Gastroesophageal sphincter (tissue), 4 donors: ENCODE measurements around the gene IL3RA. TPM values are rescaled to one million over a fixed set of nuclear protein-coding genes. Genes with fewer than 3 reads are reported as not detected.

ENCODE experiments used
- ATAC-seq: fragments of 150-250 bp; one replicate; pipeline ENCODE4 v1.9.1; 2016; ENCODE audit warnings: mild to moderate bottlenecking, moderate library complexity
- H3K27ac ChIP-seq, 4 donors: fragments of 200-600 bp; sonication (generic) in 3 of 4; 1 replicate in 3 of 4; 2 replicates in 1 of 4; pipeline ENCODE4 v1.5.1; 2016 to 2019
- H3K27me3 ChIP-seq: fragments of 200-600 bp; sonication (generic); one replicate; pipeline ENCODE4 v1.5.1; 2019
- H3K36me3 ChIP-seq, 2 donors: fragments of 200-600 bp; sonication (generic); one replicate each; pipeline ENCODE4 v1.5.1; 2019; ENCODE audit warnings: control low read depth in 1 of 2
- H3K4me1 ChIP-seq, 3 donors: fragments of 200-600 bp; sonication (generic); 1 replicate in 2 of 3; 2 replicates in 1 of 3; pipeline ENCODE4 v1.5.1; 2016 to 2019; ENCODE audit warnings: control low read depth in 2 of 3
- H3K4me3 ChIP-seq, 2 donors: fragments of 200-600 bp; sonication (generic); one replicate each; pipeline ENCODE4 v1.5.1; 2019; ENCODE audit warnings: mild to moderate bottlenecking in 1 of 2, moderate library complexity in 1 of 2
- H3K9me3 ChIP-seq, 3 donors: fragments of 200-600 bp; sonication (generic); one replicate each; pipeline ENCODE4 v1.5.1; 2017 to 2019; ENCODE audit warnings: control low read depth in 2 of 3
- EP300 ChIP-seq: sonication (generic); formaldehyde crosslinking; IDR thresholded peaks from one replicate; pipeline ENCODE4 v1.6.1; 2017; ENCODE audit warnings: antibody characterized with exemption, mild to moderate bottlenecking
- POLR2A ChIP-seq, 2 donors: fragments of 450-650 bp; IDR thresholded peaks; one replicate each; pipeline ENCODE4 v1.6.1; 2017; ENCODE audit warnings: antibody characterized with exemption in 2 of 2, mild to moderate bottlenecking in 2 of 2, moderate library complexity in 1 of 2
- POLR2AphosphoS5 ChIP-seq: sonication (generic); formaldehyde crosslinking; IDR thresholded peaks from one replicate; pipeline ENCODE4 v1.6.1; 2017; ENCODE audit warnings: antibody characterized with exemption
- WGBS, 2 donors: methylation state at CpG; one replicate each; pipeline ENCODE4 v1.1.5; 2018; ENCODE audit warnings: low coverage in 1 of 2; 5-methylcytosine and 5-hydroxymethylcytosine counted together
- total RNA-seq, 4 donors: library from RNA; depleted of rRNA; stranded (reverse); fragments of >200 nt; gene quantifications; one replicate each; pipeline ENCODE4 v1.1.0, GENCODE V29; 2016
- TF ChIP-seq, protein P1 (sequence below), 4 experiments: fragments of 200-600 bp in 2 of 4; fragments of 450-650 bp in 2 of 4; sonication (generic) in 1 of 4; IDR thresholded peaks; one replicate each; pipeline ENCODE4 v1.5.1; 2017 to 2019; ENCODE audit warnings: antibody characterized with exemption in 4 of 4, mild to moderate bottlenecking in 2 of 4, moderate library complexity in 2 of 4

Gene IL3RA
- total RNA-seq, 4 donors from 2014 or later: 3.6 to 10.2 (median 6.7) TPM

DNA sequence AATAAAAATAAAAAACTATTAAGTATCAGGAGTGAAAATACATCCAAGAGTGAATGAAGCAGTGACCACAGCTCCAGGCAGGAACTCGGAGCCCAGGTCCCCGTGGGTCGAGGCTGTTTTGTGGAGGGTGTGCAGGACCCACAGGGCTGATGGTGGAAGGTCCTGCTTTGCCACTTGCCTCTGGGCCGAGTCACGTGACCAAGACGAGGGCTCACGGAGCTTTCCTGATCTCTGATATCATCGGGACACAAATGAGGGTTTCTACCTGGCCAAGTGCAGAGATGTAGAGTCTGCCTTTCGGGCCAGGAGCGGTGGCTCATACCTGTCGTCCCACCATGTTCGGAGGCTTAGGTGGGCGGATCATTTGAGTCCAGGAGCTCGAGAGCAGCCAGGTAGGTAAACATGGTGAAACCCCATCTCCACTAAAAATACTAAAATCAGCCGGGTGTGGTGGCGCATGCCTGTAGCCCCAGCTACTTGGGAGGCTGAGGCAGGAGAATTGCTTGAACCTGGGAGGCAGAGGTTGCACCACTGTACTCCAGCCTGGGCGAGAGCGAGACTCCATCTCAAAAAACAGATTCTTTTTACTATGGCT, 48.2 kb downstream of the IL3RA start:
- TF ChIP-seq POLR2A (IDR thresholded peaks at IDR 0.05) (no peak), EP300 (no peak), POLR2AphosphoS5 (no peak)
- TF ChIP-seq, protein P1, sequence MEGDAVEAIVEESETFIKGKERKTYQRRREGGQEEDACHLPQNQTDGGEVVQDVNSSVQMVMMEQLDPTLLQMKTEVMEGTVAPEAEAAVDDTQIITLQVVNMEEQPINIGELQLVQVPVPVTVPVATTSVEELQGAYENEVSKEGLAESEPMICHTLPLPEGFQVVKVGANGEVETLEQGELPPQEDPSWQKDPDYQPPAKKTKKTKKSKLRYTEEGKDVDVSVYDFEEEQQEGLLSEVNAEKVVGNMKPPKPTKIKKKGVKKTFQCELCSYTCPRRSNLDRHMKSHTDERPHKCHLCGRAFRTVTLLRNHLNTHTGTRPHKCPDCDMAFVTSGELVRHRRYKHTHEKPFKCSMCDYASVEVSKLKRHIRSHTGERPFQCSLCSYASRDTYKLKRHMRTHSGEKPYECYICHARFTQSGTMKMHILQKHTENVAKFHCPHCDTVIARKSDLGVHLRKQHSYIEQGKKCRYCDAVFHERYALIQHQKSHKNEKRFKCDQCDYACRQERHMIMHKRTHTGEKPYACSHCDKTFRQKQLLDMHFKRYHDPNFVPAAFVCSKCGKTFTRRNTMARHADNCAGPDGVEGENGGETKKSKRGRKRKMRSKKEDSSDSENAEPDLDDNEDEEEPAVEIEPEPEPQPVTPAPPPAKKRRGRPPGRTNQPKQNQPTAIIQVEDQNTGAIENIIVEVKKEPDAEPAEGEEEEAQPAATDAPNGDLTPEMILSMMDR (IDR thresholded peaks at IDR 0.05): no peak
- no peak for ATAC-seq
- Histone ChIP-seq H3K27ac (no peak overlapping the region), H3K36me3 (peaks cover 0 to 81% of the 10 kb centered on the region in 2 donors), H3K9me3 (no peaks in the 10 kb centered on the region), H3K27me3 (no peaks in the 10 kb centered on the region), H3K4me1 (peaks cover 0 to 32% (median 11%) of the 10 kb centered on the region in 3 donors), H3K4me3 (no peak overlapping the region)
- 88 to 90% methylated on average over 6 to 11 of the region's 18 CpGs for WGBS, 2 donors

DNA sequence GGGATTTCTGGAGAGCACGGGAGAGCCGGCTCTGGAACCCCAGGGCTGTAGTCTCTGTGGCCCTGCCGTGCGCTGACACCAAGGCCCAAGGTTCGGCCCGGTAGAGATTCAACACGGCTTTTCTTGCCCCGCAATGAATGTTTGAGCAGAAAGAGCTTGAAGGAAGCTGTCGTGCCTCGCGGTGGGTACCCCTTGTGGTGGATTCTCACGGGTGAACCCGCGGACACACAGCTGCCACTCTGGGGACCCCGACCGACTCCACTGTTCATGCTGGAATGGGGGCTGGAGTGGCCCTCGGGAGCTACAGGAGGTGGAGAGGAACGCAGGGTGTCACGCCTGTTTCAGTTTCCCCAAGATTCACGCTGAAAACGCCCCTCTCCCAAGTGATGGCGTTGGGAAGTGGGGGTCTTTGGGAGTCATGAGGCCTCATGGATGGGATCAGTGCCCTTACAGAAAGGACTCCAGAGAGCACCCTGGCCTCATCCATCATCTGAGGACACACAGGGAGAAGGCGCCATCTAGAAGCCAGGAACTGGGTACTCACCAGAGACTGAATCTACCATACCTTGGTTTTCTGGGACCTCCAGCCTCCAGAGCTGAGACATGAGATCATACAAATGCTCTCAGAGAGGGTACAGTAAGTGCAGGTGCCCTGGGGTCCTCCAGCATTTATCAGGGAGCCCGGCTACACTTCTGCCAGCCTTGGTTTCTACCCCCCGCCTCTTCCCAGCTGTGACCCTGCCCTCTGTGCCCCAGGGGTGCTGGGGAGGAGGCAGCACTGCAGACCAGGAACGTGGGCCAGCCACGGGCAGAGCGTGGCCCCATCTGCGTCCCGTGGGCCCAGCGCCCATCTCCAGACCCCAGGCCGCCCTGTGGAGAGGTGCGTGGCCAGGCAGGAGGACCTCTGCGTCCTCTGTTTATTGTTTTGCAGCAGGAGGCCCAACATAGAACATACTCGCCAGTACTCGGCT, 49.0 kb downstream of the IL3RA start:
- H3K27ac ChIP-seq: no peak overlapping the region
- H3K27me3 ChIP-seq: no peaks in the 10 kb centered on the region
- H3K36me3 ChIP-seq: peaks cover 0 to 88% of the 10 kb centered on the region in 2 donors
- TF ChIP-seq, protein P1 (IDR thresholded peaks at IDR 0.05): no peak
- TF ChIP-seq POLR2AphosphoS5 (no peak), EP300 (no peak), POLR2A (IDR thresholded peaks at IDR 0.05) (no peak)
- H3K4me1 ChIP-seq: peaks cover 3 to 40% (median 19%) of the 10 kb centered on the region in 3 donors
- no peak overlapping the region for H3K4me3 ChIP-seq
- WGBS, 2 donors: 92 to 100% methylated on average over 3 to 6 of the region's 36 CpGs
- ATAC-seq: no peak
- no peaks in the 10 kb centered on the region for H3K9me3 ChIP-seq

DNA sequence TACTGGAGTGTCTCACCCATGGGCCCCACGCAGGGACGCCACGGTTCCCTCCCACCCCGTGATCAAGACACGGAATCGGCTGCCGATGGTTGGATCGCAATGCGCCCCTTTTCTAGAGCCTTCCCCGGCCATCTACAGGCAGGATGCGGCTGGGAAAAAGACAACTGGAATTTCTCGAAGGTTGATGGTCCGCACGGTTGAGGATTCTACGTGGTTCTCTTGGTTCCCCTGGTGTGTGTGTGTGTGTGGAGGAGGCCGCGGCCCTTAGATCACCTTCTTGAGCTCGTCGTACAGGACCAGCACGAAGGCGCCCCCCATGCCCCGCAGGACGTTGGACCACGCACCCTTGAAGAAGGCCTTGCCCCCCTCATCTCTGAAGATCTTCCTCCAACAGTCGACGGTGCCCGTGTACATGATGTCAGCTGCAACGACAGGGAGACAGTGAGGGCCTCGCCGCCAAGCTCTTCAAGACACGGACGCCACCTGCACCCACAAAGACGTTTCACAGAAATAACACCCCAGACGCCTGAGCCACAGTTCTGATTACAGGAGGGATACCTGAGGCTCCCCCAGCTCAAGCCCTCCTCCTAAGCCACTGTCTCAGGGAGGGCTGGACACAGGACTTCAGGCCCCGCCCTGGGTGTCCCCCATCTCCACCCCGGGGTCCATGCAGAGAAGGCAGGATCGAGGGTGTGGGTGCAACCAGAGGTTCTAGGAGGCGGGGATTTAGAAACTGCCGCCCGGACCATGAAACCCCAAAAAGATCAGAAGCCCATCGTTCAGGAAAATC, 49.9 kb downstream of the IL3RA start:
- Histone ChIP-seq H3K9me3 (no peaks in the 10 kb centered on the region), H3K27me3 (no peaks in the 10 kb centered on the region), H3K27ac (no peak overlapping the region), H3K36me3 (peaks cover 0 to 95% of the 10 kb centered on the region in 2 donors), H3K4me1 (peaks cover 3 to 48% (median 25%) of the 10 kb centered on the region in 3 donors), H3K4me3 (no peak overlapping the region)
- WGBS, 2 donors: 88 to 96% methylated on average over 3 to 4 of the region's 41 CpGs
- TF ChIP-seq POLR2A (IDR thresholded peaks at IDR 0.05) (no peak), EP300 (no peak), POLR2AphosphoS5 (no peak)
- TF ChIP-seq, protein P1 (IDR thresholded peaks at IDR 0.05): no peak
- no peak for ATAC-seq

DNA sequence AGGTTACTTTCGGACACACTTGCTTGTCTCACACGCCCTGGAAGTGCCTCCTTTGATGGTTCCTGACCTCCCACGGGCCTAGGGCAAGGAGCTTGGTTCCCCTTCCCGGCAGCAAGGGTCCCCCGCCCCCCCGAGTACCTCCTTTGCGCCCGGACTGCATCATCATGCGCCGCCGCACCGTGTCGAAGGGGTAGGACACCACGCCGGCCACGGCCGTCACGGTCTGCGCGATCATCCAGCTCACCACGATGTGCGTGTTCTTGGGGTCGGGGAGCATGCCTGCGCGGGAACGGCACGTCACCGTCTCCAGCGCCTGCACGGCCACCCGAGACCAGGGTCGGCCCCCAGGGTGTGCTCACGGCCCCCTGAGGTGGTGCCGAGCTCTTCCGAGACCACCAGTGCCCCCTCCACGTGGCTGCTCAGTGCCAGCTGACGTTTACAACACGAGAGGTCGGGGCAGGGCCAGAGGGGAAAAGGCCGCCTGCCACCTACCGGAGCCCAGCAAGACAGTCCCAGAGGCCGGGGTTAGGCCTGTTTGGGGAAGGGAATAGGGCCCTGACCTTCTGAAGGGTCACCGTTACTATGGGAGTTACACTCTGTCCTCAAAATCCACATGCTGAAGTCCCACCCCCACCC, 50.7 kb downstream of the IL3RA start:
- Histone ChIP-seq H3K27ac (no peak overlapping the region), H3K36me3 (peaks cover 0 to 87% of the 10 kb centered on the region in 2 donors), H3K4me1 (peaks cover 3 to 48% (median 25%) of the 10 kb centered on the region in 3 donors), H3K27me3 (no peaks in the 10 kb centered on the region), H3K9me3 (no peaks in the 10 kb centered on the region), H3K4me3 (no peak overlapping the region)
- 80% methylated on average over 1 of the region's 43 CpGs; no CpG with 5 or more reads in 1 of the 2 donors for WGBS, 2 donors
- TF ChIP-seq, protein P1 (IDR thresholded peaks at IDR 0.05): no peak
- TF ChIP-seq POLR2AphosphoS5 (no peak), POLR2A (IDR thresholded peaks at IDR 0.05) (no peak), EP300 (no peak)
- no peak for ATAC-seq
